PFSK-1 (cell line): Measurements from ENCODE around the gene C11orf16.

ENCODE experiments used
- FOXP2 ChIP-seq: optimal IDR thresholded peaks from 2 replicates; pipeline ENCODE3; 2011; ENCODE audit warnings: borderline replicate concordance, control low read depth, inconsistent platforms; ENCODE audit not compliant: insufficient read depth; ENCODE audit errors: extremely low read length, extremely low read depth
- POLR2AphosphoS5 ChIP-seq: IDR thresholded peaks from 2 replicates; pipeline ENCODE4 v1.6.1; 2012; ENCODE audit warnings: low read depth, mild to moderate bottlenecking, control low read depth, low read length, moderate library complexity
- REST ChIP-seq, 2 experiments: IDR thresholded peaks; 2 replicates each; pipeline versions ENCODE4 v1.6.1 to v1.8.0; 2011 to 2012; ENCODE audit warnings: low read depth in 2 of 2, low read length in 2 of 2, control low read depth in 1 of 2, inconsistent platforms in 1 of 2, mild to moderate bottlenecking in 1 of 2, moderate library complexity in 1 of 2; ENCODE audit not compliant: insufficient read depth in 1 of 2
- SIN3A ChIP-seq: IDR thresholded peaks from 2 replicates; pipeline ENCODE4 v1.6.1; 2012; ENCODE audit warnings: mild to moderate bottlenecking, low read length, moderate library complexity, borderline replicate concordance; ENCODE audit not compliant: insufficient read depth
- TAF1 ChIP-seq: IDR thresholded peaks from 2 replicates; pipeline ENCODE4 v1.6.1; 2012; ENCODE audit warnings: low read length, control low read depth, borderline replicate concordance; ENCODE audit not compliant: insufficient read depth

The C11orf16 gene

GRCh38 chr11:8934742-8935488, 2.2 kb upstream of the C11orf16 start:
- TF ChIP-seq POLR2AphosphoS5 = no peak
- no peak for TF ChIP-seq FOXP2
- no peak for TF ChIP-seq REST (IDR thresholded peaks at IDR 0.05; ENCODE audit: insufficient read depth in 1 of 2, low read depth in 2 of 2, low read length in 2 of 2)
- no peak for TF ChIP-seq TAF1
- no peak for TF ChIP-seq SIN3A

DNA sequence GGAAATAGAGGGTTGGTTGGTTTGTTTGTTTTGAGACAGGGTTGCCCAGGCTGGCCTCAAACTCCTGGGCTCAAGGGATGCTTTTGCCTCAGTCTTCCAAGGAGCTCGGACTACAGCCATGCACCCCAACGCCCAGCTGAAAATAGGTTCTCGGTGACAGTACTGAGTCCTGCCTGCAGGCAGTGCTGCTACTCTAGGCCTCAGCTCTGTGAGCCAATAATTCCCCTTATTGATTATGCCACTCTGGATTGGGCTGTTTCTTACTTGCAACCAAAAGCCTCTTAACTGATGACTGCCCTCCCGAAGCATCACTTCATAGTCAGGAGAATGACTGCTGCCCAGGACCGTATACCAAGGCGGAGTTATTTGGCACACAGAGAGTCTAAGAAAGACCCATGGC, 1.2 kb upstream of the C11orf16 start:
- TF ChIP-seq TAF1 (no peak), REST (IDR thresholded peaks at IDR 0.05; ENCODE audit: insufficient read depth in 1 of 2, low read depth in 2 of 2, low read length in 2 of 2) (no peak), POLR2AphosphoS5 (no peak), FOXP2 (no peak), SIN3A (no peak)

DNA sequence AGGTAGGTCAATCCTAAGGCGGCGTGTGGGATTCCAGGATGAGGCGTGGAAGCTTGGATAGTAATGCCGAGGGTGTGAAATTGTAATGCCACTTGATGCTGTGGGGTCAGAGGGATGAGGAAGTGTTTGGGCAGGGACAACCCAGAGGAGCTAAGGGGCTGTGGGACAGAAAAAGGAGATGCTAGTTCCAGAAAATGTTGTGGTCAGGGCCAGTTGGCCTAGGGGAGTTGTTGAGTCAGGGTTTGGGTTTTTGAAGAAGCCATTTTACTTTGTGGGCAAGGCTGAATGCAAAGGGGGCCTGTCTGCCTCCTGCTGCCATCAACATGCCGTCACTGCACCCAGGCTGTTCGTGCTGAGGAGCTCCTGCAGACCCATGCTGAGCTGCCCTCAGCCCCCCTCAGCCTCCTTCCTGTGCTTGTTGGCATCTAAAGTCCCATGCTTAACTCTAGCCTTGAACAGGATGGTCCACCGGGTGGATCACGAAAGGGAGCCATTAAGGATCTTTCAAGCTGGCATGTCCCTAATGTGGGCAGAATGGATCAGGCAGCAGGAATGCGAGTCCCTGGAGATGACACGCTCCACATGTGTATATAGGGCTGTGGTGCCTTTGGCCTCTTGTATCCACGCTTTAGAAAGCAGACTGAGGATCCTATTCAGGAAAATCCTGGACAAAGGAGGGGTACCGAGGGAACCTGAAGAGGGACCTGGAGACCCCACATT, 2.1 kb downstream of the C11orf16 start:
- TF ChIP-seq TAF1 (no peak), POLR2AphosphoS5 (no peak), FOXP2 (no peak), REST (IDR thresholded peaks at IDR 0.05; ENCODE audit: insufficient read depth in 1 of 2, low read depth in 2 of 2, low read length in 2 of 2) (no peak), SIN3A (no peak)

GRCh38 chr11:8928981-8929615, 3.6 kb downstream of the C11orf16 start:
- TF ChIP-seq POLR2AphosphoS5 (no peak), REST (IDR thresholded peaks at IDR 0.05; ENCODE audit: insufficient read depth in 1 of 2, low read depth in 2 of 2, low read length in 2 of 2) (no peak), SIN3A (no peak), TAF1 (no peak), FOXP2 (no peak)
